ENCODE results near the gene RBM22.

RBM22 gene

DNA sequence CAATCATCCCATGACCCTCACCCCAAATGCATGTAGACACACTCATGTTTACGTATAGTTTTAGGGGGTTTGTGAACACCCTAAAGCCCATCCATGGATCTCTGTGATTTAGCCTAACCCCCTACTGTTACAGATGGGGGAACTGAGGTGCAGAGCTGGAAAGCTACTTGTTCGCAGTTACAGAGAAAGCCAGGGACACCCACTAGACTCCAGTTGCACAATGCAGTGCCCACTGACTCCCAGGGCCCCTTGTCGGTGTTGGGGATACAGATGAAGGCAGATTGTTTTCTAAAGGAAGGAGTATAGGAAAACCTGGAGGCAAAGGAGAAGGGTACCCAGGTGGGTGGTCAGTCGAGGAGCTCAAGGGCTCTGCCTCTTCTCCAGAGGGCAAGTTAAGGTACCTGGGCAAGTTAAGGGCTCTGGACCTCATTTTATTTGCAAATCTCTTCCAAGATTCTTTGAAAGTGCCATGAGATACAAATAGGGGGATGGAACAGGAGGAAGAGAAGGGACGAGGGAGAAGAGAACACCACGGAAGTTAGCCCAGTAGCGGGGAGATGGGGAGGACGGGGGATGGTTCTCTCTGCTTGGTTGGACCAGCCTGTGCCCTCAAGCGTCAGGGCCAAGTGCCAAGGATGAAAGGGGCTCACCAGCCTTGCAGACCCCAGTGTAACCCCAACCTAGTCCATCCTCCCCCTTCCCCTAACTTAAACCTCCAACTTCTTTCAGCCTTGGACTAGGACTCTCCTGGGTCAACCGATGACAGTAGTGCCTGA is 38.9 kb downstream of the RBM22 start:
- no peak for DNase-seq (ENCODE audit: low read depth, low spot score)
- POLR2A ChIA-PET, result no interaction called here
- TF ChIP-seq, protein P1, sequence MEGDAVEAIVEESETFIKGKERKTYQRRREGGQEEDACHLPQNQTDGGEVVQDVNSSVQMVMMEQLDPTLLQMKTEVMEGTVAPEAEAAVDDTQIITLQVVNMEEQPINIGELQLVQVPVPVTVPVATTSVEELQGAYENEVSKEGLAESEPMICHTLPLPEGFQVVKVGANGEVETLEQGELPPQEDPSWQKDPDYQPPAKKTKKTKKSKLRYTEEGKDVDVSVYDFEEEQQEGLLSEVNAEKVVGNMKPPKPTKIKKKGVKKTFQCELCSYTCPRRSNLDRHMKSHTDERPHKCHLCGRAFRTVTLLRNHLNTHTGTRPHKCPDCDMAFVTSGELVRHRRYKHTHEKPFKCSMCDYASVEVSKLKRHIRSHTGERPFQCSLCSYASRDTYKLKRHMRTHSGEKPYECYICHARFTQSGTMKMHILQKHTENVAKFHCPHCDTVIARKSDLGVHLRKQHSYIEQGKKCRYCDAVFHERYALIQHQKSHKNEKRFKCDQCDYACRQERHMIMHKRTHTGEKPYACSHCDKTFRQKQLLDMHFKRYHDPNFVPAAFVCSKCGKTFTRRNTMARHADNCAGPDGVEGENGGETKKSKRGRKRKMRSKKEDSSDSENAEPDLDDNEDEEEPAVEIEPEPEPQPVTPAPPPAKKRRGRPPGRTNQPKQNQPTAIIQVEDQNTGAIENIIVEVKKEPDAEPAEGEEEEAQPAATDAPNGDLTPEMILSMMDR (IDR thresholded peaks at IDR 0.05; ENCODE audit: insufficient read depth, low read length, missing control alignments), result no peak
- H3K4me3 ChIP-seq (ENCODE audit: low read depth, low read length), result no peak overlapping the region
- CTCF ChIA-PET, result interaction anchor here (0.9 to 18.8 kb wide), 7 partner anchors 9 to 204 kb away, joined by 3 to 366 read pairs (median 5); partner anchors contain the start of gene RBM22

DNA sequence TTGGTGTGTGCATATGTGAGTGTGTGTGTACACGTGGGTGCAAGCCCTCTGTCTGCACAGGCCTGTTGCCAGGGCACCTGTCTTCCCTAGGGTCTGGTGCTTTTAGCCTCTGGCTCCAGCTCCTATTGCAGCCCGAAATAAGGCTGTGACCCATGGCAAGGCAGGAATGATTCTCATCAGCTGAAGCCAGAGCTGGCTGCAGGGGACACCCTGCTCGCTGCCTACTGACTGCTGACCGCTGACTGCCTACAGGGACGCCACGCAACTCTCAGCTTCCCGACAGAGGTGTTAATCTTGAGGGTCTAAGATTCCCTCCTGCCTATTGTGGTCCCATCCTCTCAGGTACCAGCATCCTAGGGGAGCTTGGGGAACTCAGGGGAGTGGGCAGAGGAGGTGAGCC is 39.8 kb downstream of the RBM22 start, which contains the start of gene MYOZ3:
Gene MYOZ3, plus strand, starts transcription at position 166 of the 400 bp plus-strand sequence. CDS start 1,691 bp downstream, outside the sequence.
- no peak within 1 kb of the TSS for H3K4me3 ChIP-seq (ENCODE audit: low read depth, low read length)
- TF ChIP-seq, protein P1 (IDR thresholded peaks at IDR 0.05; ENCODE audit: insufficient read depth, low read length, missing control alignments), result no peak
- POLR2A ChIA-PET, result no interaction called here
- CTCF ChIA-PET, result interaction anchor here (0.9 to 18.8 kb wide), 7 partner anchors 11 to 203 kb away, joined by 3 to 366 read pairs (median 4); partner anchors contain the start of gene RBM22
- no peak for DNase-seq (ENCODE audit: low read depth, low spot score)

DNA sequence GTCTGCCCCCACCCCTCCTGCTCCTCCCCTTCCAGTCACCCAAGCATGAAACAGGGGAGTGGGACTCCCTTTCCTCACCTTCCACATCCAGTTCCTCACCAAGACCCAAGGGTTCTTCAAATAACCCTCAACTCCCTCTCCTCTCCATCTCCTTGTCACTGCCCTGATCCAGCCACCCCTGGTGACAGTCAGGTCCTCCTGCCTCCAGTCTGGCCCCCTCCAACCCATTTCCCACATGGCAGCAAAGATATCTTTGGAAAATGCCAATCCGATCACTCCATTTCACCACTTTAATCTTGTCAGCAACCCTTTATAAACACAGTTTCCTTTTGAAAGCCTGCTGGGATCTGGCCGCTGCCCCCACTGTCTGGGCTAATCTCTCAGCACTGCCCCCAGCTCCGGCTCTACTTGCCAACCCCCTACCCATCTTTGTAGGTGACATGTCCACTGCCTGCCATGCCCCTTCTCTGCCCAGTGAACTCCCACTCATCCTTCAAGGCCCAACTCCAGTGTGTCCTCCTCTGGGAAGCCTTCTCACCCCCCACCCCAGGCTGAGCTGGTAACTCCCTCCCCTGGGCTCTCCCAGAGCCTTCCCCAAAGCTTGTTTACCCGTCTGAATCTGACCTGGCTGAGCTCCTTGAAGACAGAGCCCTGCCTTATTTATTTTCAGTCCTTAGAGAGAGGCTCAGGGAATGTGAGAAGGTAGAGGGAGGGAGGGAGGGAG is 40.6 kb downstream of the RBM22 start:
- no peak for DNase-seq (ENCODE audit: low read depth, low spot score)
- TF ChIP-seq, protein P1 (IDR thresholded peaks at IDR 0.05; ENCODE audit: insufficient read depth, low read length, missing control alignments), result no peak
- CTCF ChIA-PET, result interaction anchor here (0.6 to 18.8 kb wide), 6 partner anchors 8 to 98 kb away, joined by 3 to 366 read pairs (median 4); no protein-coding TSS in a partner anchor
- no peak overlapping the region for H3K4me3 ChIP-seq (ENCODE audit: low read depth, low read length)
- POLR2A ChIA-PET, result interaction anchor here (0.5 to 1.1 kb wide), 2 partner anchors 40 to 101 kb away, joined by 3 to 4 read pairs; partner anchors contain the start of gene RBM22

DNA sequence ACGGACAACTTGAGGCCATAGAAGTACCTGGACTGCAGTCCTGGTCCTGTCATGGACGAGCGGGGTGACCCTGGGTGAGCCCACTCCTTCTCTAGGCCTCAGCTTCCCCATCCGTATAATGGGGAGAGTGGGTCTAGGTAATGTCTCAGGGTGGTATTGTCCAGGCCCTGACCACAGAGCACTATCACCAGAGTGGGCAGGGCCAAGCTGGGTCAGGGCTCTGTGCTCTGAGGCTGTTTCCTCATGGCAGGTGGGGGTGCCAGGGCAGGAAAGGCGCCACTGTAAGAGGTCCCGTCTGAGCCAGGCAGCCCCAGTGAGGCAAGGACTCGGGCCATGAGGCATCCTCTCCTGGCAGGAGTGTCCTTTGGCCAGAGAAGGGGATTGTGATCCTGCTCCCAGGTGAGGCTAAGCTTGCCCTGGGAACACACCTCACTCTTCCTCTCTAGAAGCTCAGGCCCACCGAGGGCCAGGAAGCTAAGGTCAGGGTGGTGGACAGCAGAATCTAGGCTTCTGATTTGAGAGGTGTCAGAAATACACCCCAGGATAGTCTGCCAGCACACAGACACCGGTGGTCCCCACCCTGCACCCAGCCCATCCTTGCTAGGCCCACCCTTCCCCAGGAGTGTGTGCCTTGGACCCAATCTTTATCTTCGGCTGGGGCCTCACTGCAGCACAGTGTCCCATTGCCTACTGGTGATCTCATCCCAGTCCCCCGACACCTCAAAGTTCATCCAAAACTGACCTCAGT is 41.3 kb downstream of the RBM22 start:
- TF ChIP-seq, protein P1 (IDR thresholded peaks at IDR 0.05; ENCODE audit: insufficient read depth, low read length, missing control alignments), result no peak
- POLR2A ChIA-PET, result interaction anchor here (0.5 to 1.1 kb wide), 4 partner anchors 15 to 184 kb away, joined by 3 to 4 read pairs (median 3); partner anchors contain the start of gene RBM22
- no peak for DNase-seq (ENCODE audit: low read depth, low spot score)
- CTCF ChIA-PET, result interaction anchor here (0.6 to 18.8 kb wide), 8 partner anchors 8 to 201 kb away, joined by 3 to 366 read pairs (median 4); partner anchors contain the start of gene RBM22
- H3K4me3 ChIP-seq (ENCODE audit: low read depth, low read length), result no peak overlapping the region

DNA sequence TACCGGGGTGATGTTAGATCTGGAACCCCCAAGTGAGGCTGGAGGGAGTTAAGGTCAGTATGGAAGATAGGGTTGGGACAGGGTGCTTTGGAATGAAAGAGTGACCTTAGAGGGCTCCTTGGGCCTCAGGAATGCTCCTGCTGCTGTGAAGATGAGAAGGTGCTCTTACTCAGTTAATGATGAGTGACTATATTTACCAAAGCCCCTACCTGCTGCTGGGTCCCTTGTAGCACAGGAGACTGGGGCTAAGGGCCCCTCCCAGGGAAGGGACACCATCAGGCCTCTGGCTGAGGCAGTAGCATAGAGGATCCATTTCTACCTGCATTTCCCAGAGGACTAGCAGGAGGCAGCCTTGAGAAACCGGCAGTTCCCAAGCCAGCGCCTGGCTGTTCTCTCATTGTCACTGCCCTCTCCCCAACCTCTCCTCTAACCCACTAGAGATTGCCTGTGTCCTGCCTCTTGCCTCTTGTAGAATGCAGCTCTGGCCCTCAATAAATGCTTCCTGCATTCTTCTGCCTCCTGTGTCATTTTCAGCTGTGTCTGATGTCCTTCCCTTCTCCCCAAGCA is 42.1 kb downstream of the RBM22 start:
- ChIA-PET POLR2A (interaction anchor here (1.0 kb wide), 2 partner anchors 14 to 16 kb away, joined by 3 to 5 read pairs; no protein-coding TSS in a partner anchor), CTCF (interaction anchor here (1.0 to 18.8 kb wide), 11 partner anchors 9 to 202 kb away, joined by 3 to 366 read pairs (median 7); partner anchors contain the start of gene RBM22)
- H3K4me3 ChIP-seq (ENCODE audit: low read depth, low read length), result no peak overlapping the region
- DNase-seq (ENCODE audit: low read depth, low spot score), result no peak
- TF ChIP-seq, protein P1 (IDR thresholded peaks at IDR 0.05; ENCODE audit: insufficient read depth, low read length, missing control alignments), result no peak

Data from AG04449 (cell line).